Measurements from ENCODE around the gene MOGAT2. TPM values are rescaled to one million over a fixed set of nuclear protein-coding genes. Genes with fewer than 3 reads are reported as not detected.
A peak's percentile ranks its signal among the peaks of the same experiment; 100 is the strongest.

Gene MOGAT2
- not detected for total RNA-seq
- not detected for polyA plus RNA-seq
- not detected for total RNA-seq

- Histone ChIP-seq H3K27me3 (ENCODE audit: control insufficient read depth in 2 of 2, insufficient read depth in 2 of 2, low read length in 2 of 2) (no peaks in the 10 kb centered on the region), H3K4me1 (ENCODE audit: control insufficient read depth in 2 of 2, insufficient read depth in 2 of 2, low read length in 2 of 2) (no peaks in the 10 kb centered on the region), H3K27ac (ENCODE audit: low read depth, low read length) (no peak within 1 kb of the TSS), H3K36me3 (ENCODE audit: control insufficient read depth in 2 of 3, insufficient read depth in 3 of 3, low read length in 3 of 3) (no peaks in the 10 kb centered on the region), H3K4me3 (ENCODE audit: low read length) (no peak within 1 kb of the TSS), H3K9me3 (ENCODE audit: control insufficient read depth in 2 of 3, low read length in 3 of 3) (no peaks in the 10 kb centered on the region)
- ChIA-PET POLR2A (no interaction called here), CTCF (no interaction called here)
- Mint-ChIP-seq H3K36me3 (no peaks in the 10 kb centered on the region), H3K27me3 (peaks cover 0 to 20% (median 0%) of the 10 kb centered on the region in 5 donors), H3K9me3 (no peaks in the 10 kb centered on the region), H3K4me1 (peaks cover 0 to 1% (median 0%) of the 10 kb centered on the region in 7 donors), H3K27ac (no peak within 1 kb of the TSS), H3K4me3 (no peak within 1 kb of the TSS)
- intact Hi-C loops (cut with micrococcal nuclease): no loop called here
- ATAC-seq (no peak), DNase-seq (peak in 1 of 9 donors; percentile 2)
These were observed at the start of gene MOGAT2 for GRCh38 chr11:75717608-75718418. Gene MOGAT2, plus strand, starts transcription at chr11:75717838. Its CDS starts 51 bp downstream, at chr11:75717889.

GRCh38 chr11:75668451-75669297, 49.0 kb upstream of the MOGAT2 start, which contains the start of gene MAP6:
Gene MAP6, minus strand, starts transcription at chr11:75669038. Its CDS starts 669 bp downstream, at chr11:75668369.
- H3K4me3 Mint-ChIP-seq: peak within 1 kb of the TSS; percentile 51 to 92 (median 83)
- Histone ChIP-seq H3K27me3 (ENCODE audit: control insufficient read depth in 2 of 2, insufficient read depth in 2 of 2, low read length in 2 of 2) (peaks cover 12 to 26% of the 10 kb centered on the region in 2 donors), H3K4me1 (ENCODE audit: control insufficient read depth in 2 of 2, insufficient read depth in 2 of 2, low read length in 2 of 2) (peaks cover 0 to 4% of the 10 kb centered on the region in 2 donors), H3K36me3 (ENCODE audit: control insufficient read depth in 2 of 3, insufficient read depth in 3 of 3, low read length in 3 of 3) (no peaks in the 10 kb centered on the region), H3K4me3 (ENCODE audit: low read length) (peak within 1 kb of the TSS; percentile 39), H3K9me3 (ENCODE audit: control insufficient read depth in 2 of 3, low read length in 3 of 3) (no peaks in the 10 kb centered on the region), H3K27ac (ENCODE audit: low read depth, low read length) (no peak within 1 kb of the TSS)
- H3K4me1 Mint-ChIP-seq: peaks cover 5 to 29% (median 11%) of the 10 kb centered on the region in 7 donors
- H3K9me3 Mint-ChIP-seq: peaks cover 0 to 14% (median 5%) of the 10 kb centered on the region in 11 donors
- POLR2A ChIA-PET: no interaction called here
- peaks cover 0 to 6% (median 4%) of the 10 kb centered on the region in 5 donors for H3K36me3 Mint-ChIP-seq
- peaks cover 61 to 75% (median 66%) of the 10 kb centered on the region in 5 donors for H3K27me3 Mint-ChIP-seq
- CTCF ChIA-PET: no interaction called here
- peak within 1 kb of the TSS in 1 of 9 donors; percentile 59 for H3K27ac Mint-ChIP-seq
- DNase-seq (peak in 2 of 9 donors; percentile 1 to 46), ATAC-seq (no peak)
- intact Hi-C loops (cut with micrococcal nuclease): no loop called here

GRCh38 chr11:75673977-75674582, 43.6 kb upstream of the MOGAT2 start:
- H3K4me1 Mint-ChIP-seq: peaks cover 0 to 29% (median 0%) of the 10 kb centered on the region in 7 donors
- ATAC-seq: no peak
- H3K27ac Mint-ChIP-seq: no peak overlapping the region
- Histone ChIP-seq H3K4me3 (ENCODE audit: low read length) (no peak overlapping the region), H3K27me3 (ENCODE audit: control insufficient read depth in 2 of 2, insufficient read depth in 2 of 2, low read length in 2 of 2) (peaks cover 6 to 13% of the 10 kb centered on the region in 2 donors), H3K4me1 (ENCODE audit: control insufficient read depth in 2 of 2, insufficient read depth in 2 of 2, low read length in 2 of 2) (no peaks in the 10 kb centered on the region), H3K9me3 (ENCODE audit: control insufficient read depth in 2 of 3, low read length in 3 of 3) (no peaks in the 10 kb centered on the region), H3K27ac (ENCODE audit: low read depth, low read length) (no peak overlapping the region), H3K36me3 (ENCODE audit: control insufficient read depth in 2 of 3, insufficient read depth in 3 of 3, low read length in 3 of 3) (no peaks in the 10 kb centered on the region)
- intact Hi-C loops (cut with micrococcal nuclease): no loop called here
- peaks cover 0 to 22% (median 7%) of the 10 kb centered on the region in 11 donors for H3K9me3 Mint-ChIP-seq
- POLR2A ChIA-PET: no interaction called here
- DNase-seq: peak in 1 of 9 donors; percentile 28
- H3K36me3 Mint-ChIP-seq: peaks cover 0 to 15% (median 0%) of the 10 kb centered on the region in 5 donors
- peaks cover 27 to 56% (median 44%) of the 10 kb centered on the region in 5 donors for H3K27me3 Mint-ChIP-seq
- H3K4me3 Mint-ChIP-seq: no peak overlapping the region
- CTCF ChIA-PET: no interaction called here

- Mint-ChIP-seq H3K4me1 (peaks cover 0 to 16% (median 0%) of the 10 kb centered on the region in 7 donors), H3K4me3 (no peak overlapping the region), H3K36me3 (peaks cover 0 to 12% (median 0%) of the 10 kb centered on the region in 5 donors), H3K27ac (no peak overlapping the region), H3K27me3 (peaks cover under 1 to 42% (median 29%) of the 10 kb centered on the region in 5 donors), H3K9me3 (peaks cover 0 to 20% (median 6%) of the 10 kb centered on the region in 11 donors)
- ChIA-PET POLR2A (no interaction called here), CTCF (no interaction called here)
- H3K4me3 ChIP-seq (ENCODE audit: low read length): no peak overlapping the region
- intact Hi-C loops (cut with micrococcal nuclease): no loop called here
- no peaks in the 10 kb centered on the region for H3K36me3 ChIP-seq (ENCODE audit: control insufficient read depth in 2 of 3, insufficient read depth in 3 of 3, low read length in 3 of 3)
- no peaks in the 10 kb centered on the region for H3K27me3 ChIP-seq (ENCODE audit: control insufficient read depth in 2 of 2, insufficient read depth in 2 of 2, low read length in 2 of 2)
- no peaks in the 10 kb centered on the region for H3K9me3 ChIP-seq (ENCODE audit: control insufficient read depth in 2 of 3, low read length in 3 of 3)
- H3K4me1 ChIP-seq (ENCODE audit: control insufficient read depth in 2 of 2, insufficient read depth in 2 of 2, low read length in 2 of 2): no peaks in the 10 kb centered on the region
- DNase-seq (no peak), ATAC-seq (no peak)
- no peak overlapping the region for H3K27ac ChIP-seq (ENCODE audit: low read depth, low read length)
These were observed 40.4 kb upstream of the MOGAT2 start for GRCh38 chr11:75677275-75677674.

- Mint-ChIP-seq H3K4me1 (peaks cover 0 to 14% (median 0%) of the 10 kb centered on the region in 7 donors), H3K27ac (no peak overlapping the region), H3K27me3 (peaks cover 1 to 48% (median 28%) of the 10 kb centered on the region in 5 donors), H3K4me3 (no peak overlapping the region), H3K36me3 (peaks cover 0 to 9% (median 0%) of the 10 kb centered on the region in 5 donors), H3K9me3 (peaks cover 0 to 20% (median 8%) of the 10 kb centered on the region in 11 donors)
- H3K27ac ChIP-seq (ENCODE audit: low read depth, low read length): no peak overlapping the region
- POLR2A ChIA-PET: no interaction called here
- no peaks in the 10 kb centered on the region for H3K27me3 ChIP-seq (ENCODE audit: control insufficient read depth in 2 of 2, insufficient read depth in 2 of 2, low read length in 2 of 2)
- no peak overlapping the region for H3K4me3 ChIP-seq (ENCODE audit: low read length)
- H3K4me1 ChIP-seq (ENCODE audit: control insufficient read depth in 2 of 2, insufficient read depth in 2 of 2, low read length in 2 of 2): no peaks in the 10 kb centered on the region
- DNase-seq (no peak), ATAC-seq (no peak)
- CTCF ChIA-PET: interaction anchor here (0.6 to 0.8 kb wide), 4 partner anchors 28 to 625 kb away, joined by 3 to 4 read pairs (median 3); no protein-coding TSS in a partner anchor
- no peaks in the 10 kb centered on the region for H3K36me3 ChIP-seq (ENCODE audit: control insufficient read depth in 2 of 3, insufficient read depth in 3 of 3, low read length in 3 of 3)
- H3K9me3 ChIP-seq (ENCODE audit: control insufficient read depth in 2 of 3, low read length in 3 of 3): no peaks in the 10 kb centered on the region
- intact Hi-C loops (cut with micrococcal nuclease): no loop called here
These were observed 39.7 kb upstream of the MOGAT2 start for GRCh38 chr11:75677909-75678308.

GRCh38 chr11:75678620-75679259, 38.9 kb upstream of the MOGAT2 start:
- no peak for ATAC-seq
- H3K4me1 Mint-ChIP-seq: peaks cover 0 to 12% (median 0%) of the 10 kb centered on the region in 7 donors

More at GRCh38 chr11:75678620-75679259, 38.9 kb upstream of the MOGAT2 start:
- Histone ChIP-seq H3K4me1 (ENCODE audit: control insufficient read depth in 2 of 2, insufficient read depth in 2 of 2, low read length in 2 of 2) (no peaks in the 10 kb centered on the region), H3K4me3 (ENCODE audit: low read length) (no peak overlapping the region), H3K36me3 (ENCODE audit: control insufficient read depth in 2 of 3, insufficient read depth in 3 of 3, low read length in 3 of 3) (no peaks in the 10 kb centered on the region), H3K27me3 (ENCODE audit: control insufficient read depth in 2 of 2, insufficient read depth in 2 of 2, low read length in 2 of 2) (no peaks in the 10 kb centered on the region), H3K9me3 (ENCODE audit: control insufficient read depth in 2 of 3, low read length in 3 of 3) (no peaks in the 10 kb centered on the region), H3K27ac (ENCODE audit: low read depth, low read length) (no peak overlapping the region)
- Mint-ChIP-seq H3K9me3 (peaks cover 0 to 25% (median 8%) of the 10 kb centered on the region in 11 donors), H3K27ac (no peak overlapping the region), H3K36me3 (peaks cover 0 to 9% (median 0%) of the 10 kb centered on the region in 5 donors), H3K27me3 (peaks cover 10 to 56% (median 35%) of the 10 kb centered on the region in 5 donors), H3K4me3 (no peak overlapping the region)
- DNase-seq: no peak
- POLR2A ChIA-PET: no interaction called here
- intact Hi-C loops (cut with micrococcal nuclease): no loop called here
- CTCF ChIA-PET: interaction anchor here (0.8 kb wide), 1 partner anchor 27 kb away, joined by 4 read pairs; no protein-coding TSS in a partner anchor
